ENCODE data around the gene IDI2.

- TF ChIP-seq RCOR1 (IDR thresholded peaks at IDR 0.05; ENCODE audit: low read depth, low read length) (no peak), CHD4 (IDR thresholded peaks at IDR 0.05; ENCODE audit: borderline replicate concordance) (no peak), CTCF (IDR thresholded peaks at IDR 0.05) (no peak), RARB (CRISPR knock-in tag; IDR thresholded peaks at IDR 0.05) (no peak)
Observed at GRCh38 chr10:983971-984655, 41.5 kb downstream of the IDI2 start.

All from A549 (cell line).